Islet precursor cell (in vitro differentiated cells): ENCODE measurements around the gene FAM227B.
"Not testable (repeated sequence)": the region's sequence is repeated elsewhere in the genome, so short reads cannot be mapped to it uniquely, and the experiment has no call there.

Experiments used
- DNase-seq: peaks from one replicate; pipeline ENCODE4 v3.0.0-alpha.2; 2018

The FAM227B gene

GRCh38 chr15:49436751-49437150 is 183.9 kb downstream of the FAM227B start:
- no peak for DNase-seq

GRCh38 chr15:49435174-49435573 is 185.4 kb downstream of the FAM227B start:
- DNase-seq: no peak

- no peak for DNase-seq
Measured at GRCh38 chr15:49430046-49430445, 190.6 kb downstream of the FAM227B start.

- DNase-seq: no peak
Measured at GRCh38 chr15:49428409-49429095, 192.1 kb downstream of the FAM227B start.

GRCh38 chr15:49427372-49427771 is 193.2 kb downstream of the FAM227B start:
- no peak for DNase-seq

- no peak for DNase-seq
Measured at GRCh38 chr15:49424954-49425353, 195.7 kb downstream of the FAM227B start.

GRCh38 chr15:49423901-49424550 is 196.6 kb downstream of the FAM227B start:
- DNase-seq: no peak

GRCh38 chr15:49423021-49423420 is 197.6 kb downstream of the FAM227B start, which contains the start of gene FGF7:
TSS of gene FGF7 (plus strand) at chr15:49423242. CDS start at chr15:49424298, 1,056 bp downstream.
- DNase-seq: no peak

GRCh38 chr15:49421991-49422390 is 198.6 kb downstream of the FAM227B start:
- DNase-seq: no peak

- DNase-seq: no peak
Measured at GRCh38 chr15:49418811-49419210, 201.8 kb downstream of the FAM227B start.

GRCh38 chr15:49415638-49416037 is 205.0 kb downstream of the FAM227B start:
- DNase-seq: no peak

GRCh38 chr15:49415149-49415548 is 205.5 kb downstream of the FAM227B start:
- no peak for DNase-seq

- no peak for DNase-seq
Measured at GRCh38 chr15:49412797-49413196, 207.8 kb downstream of the FAM227B start.

- no peak for DNase-seq
Measured at GRCh38 chr15:49410641-49411040, 210.0 kb downstream of the FAM227B start.

GRCh38 chr15:49406352-49407118 is 214.1 kb downstream of the FAM227B start:
- DNase-seq: no peak

- DNase-seq: not testable (repeated sequence)
Measured at GRCh38 chr15:49402515-49403296, 217.9 kb downstream of the FAM227B start.

- DNase-seq: no peak
Measured at GRCh38 chr15:49387471-49387870, 233.1 kb downstream of the FAM227B start.

GRCh38 chr15:49383266-49383665 is 237.4 kb downstream of the FAM227B start:
- DNase-seq: no peak

GRCh38 chr15:49382394-49382793 is 238.2 kb downstream of the FAM227B start:
- no peak for DNase-seq

- DNase-seq: peak; percentile 49
Measured at GRCh38 chr15:49380912-49381311, 239.7 kb downstream of the FAM227B start.

GRCh38 chr15:49379996-49380395 is 240.6 kb downstream of the FAM227B start:
- no peak for DNase-seq

GRCh38 chr15:49372366-49372765 is 248.3 kb downstream of the FAM227B start:
- no peak for DNase-seq

GRCh38 chr15:49370782-49371181 is 249.8 kb downstream of the FAM227B start:
- DNase-seq: no peak
